IPS DF 6.9 (cell line): ENCODE data around the gene TTLL9.
"Not testable (repeated sequence)": the region's sequence is repeated elsewhere in the genome, so short reads cannot be mapped to it uniquely, and the experiment has no call there.

Experiments used
- DNase-seq: peaks from one replicate; pipeline ENCODE4 v3.0.0-alpha.2; 2013; ENCODE audit warnings: low read depth, low spot score
- H3K27ac ChIP-seq: one replicate; pipeline ENCODE4 v1.5.1; 2013; ENCODE audit warnings: low read length, control low read depth
- H3K27me3 ChIP-seq: 2 replicates; pipeline ENCODE4 v1.6.1; 2013; ENCODE audit warnings: mild to moderate bottlenecking, low read length; ENCODE audit not compliant: control insufficient read depth, insufficient read depth
- H3K36me3 ChIP-seq: 2 replicates; pipeline ENCODE4 v1.6.1; 2013; ENCODE audit warnings: low read length; ENCODE audit not compliant: control insufficient read depth, insufficient read depth
- H3K4me1 ChIP-seq: 2 replicates; pipeline ENCODE4 v1.6.1; 2013; ENCODE audit warnings: low read length; ENCODE audit not compliant: control insufficient read depth, insufficient read depth
- H3K4me3 ChIP-seq: 2 replicates; pipeline ENCODE4 v1.5.1; 2013; ENCODE audit warnings: mild to moderate bottlenecking, low read length
- H3K9me3 ChIP-seq: 2 replicates; pipeline ENCODE4 v1.6.1; 2013; ENCODE audit warnings: low read length, inconsistent platforms; ENCODE audit not compliant: control insufficient read depth, insufficient read depth
- WGBS: extraction: QIAGEN DNeasy Blood & Tissue Kit; methylation state at CpG from one replicate; pipeline ENCODE4 v1.1.7; 2013; ENCODE audit warnings: mixed read lengths, missing lambda C conversion rate; ENCODE audit not compliant: insufficient read length, insufficient coverage; 5-methylcytosine and 5-hydroxymethylcytosine counted together

Gene TTLL9

GRCh38 chr20:31929631-31930030 lies 59.2 kb downstream of the TTLL9 start:
- H3K27ac ChIP-seq, DNase-seq, H3K4me3 ChIP-seq, H3K4me1 ChIP-seq, H3K36me3 ChIP-seq, H3K27me3 ChIP-seq, H3K9me3 ChIP-seq: not testable (repeated sequence)
- WGBS: no CpG with 5 or more reads among the region's 4 CpGs

DNA sequence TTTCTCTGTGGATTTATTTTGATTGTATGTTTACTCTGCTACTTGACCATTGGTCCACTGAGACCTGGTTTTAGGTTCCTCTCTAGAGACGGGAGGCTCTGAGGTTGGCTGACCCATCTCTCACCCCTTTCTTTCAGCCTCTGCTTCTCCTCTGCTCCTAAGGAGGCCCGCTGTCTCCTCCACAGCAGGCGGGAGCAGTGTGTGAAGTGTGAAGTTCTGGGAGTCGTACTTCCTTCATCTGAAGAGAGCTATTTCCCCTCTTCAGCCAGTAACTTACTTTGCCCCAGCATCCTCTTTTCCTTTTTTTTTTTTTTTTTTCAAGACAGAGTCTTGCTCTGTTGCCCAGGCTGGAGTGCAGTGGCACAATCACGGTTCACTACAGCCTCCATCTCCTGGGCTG lies 60.3 kb downstream of the TTLL9 start:
- no peak overlapping the region for H3K4me3 ChIP-seq
- H3K9me3 ChIP-seq: no peaks in the 10 kb centered on the region
- DNase-seq: no peak
- no peaks in the 10 kb centered on the region; the same call in 1 of the 2 replicates for H3K27me3 ChIP-seq
- H3K4me1 ChIP-seq: no peaks in the 10 kb centered on the region; the same call in 1 of the 2 replicates
- no peak overlapping the region for H3K27ac ChIP-seq
- H3K36me3 ChIP-seq: no peaks in the 10 kb centered on the region
- no CpG with 5 or more reads among the region's 5 CpGs for WGBS

DNA sequence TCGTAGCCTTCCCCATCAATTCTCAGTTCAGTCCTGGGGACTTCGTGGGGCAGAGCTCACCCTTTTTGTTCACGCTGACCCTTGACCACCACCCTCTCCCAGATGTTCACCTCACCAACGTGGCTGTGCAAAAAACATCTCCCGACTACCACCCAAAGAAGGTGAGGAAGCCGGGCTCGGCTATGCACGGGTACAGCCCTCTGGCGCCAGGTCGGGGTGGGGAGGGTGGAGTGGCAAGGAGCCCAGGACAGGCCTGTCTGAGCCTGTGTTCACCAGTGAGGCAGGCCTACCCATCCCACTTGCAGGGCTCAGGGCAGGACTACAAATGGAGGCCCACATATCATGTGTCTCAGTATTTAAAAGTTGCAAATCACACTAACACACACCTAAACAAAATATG lies 63.3 kb downstream of the TTLL9 start:
- Histone ChIP-seq H3K9me3 (no peaks in the 10 kb centered on the region), H3K4me1 (no peaks in the 10 kb centered on the region; the same call in 1 of the 2 replicates), H3K36me3 (no peaks in the 10 kb centered on the region), H3K4me3 (no peak overlapping the region), H3K27me3 (no peaks in the 10 kb centered on the region; the same call in 1 of the 2 replicates), H3K27ac (no peak overlapping the region)
- WGBS: no CpG with 5 or more reads among the region's 10 CpGs
- DNase-seq: no peak

DNA sequence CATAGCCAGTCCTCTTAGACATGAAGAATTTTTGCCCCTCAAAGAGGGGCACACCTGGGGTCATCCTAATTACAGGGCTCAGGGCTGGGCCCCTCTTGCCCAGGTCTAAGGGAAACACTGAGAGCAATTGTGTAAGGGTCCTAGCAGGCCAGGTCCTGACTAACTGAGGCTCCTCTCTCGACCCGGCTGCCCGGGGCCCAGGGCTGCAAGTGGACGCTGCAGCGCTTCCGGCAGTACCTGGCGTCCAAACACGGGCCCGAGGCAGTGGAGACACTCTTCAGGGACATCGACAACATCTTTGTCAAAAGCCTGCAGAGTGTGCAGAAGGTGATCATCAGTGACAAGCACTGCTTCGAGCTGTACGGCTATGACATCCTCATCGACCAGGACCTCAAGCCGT lies 64.1 kb downstream of the TTLL9 start:
- no peak overlapping the region for H3K4me3 ChIP-seq
- DNase-seq: no peak
- H3K27ac ChIP-seq: no peak overlapping the region
- H3K27me3 ChIP-seq: no peaks in the 10 kb centered on the region; the same call in 1 of the 2 replicates
- no peaks in the 10 kb centered on the region for H3K9me3 ChIP-seq
- no CpG with 5 or more reads among the region's 14 CpGs for WGBS
- no peaks in the 10 kb centered on the region; the same call in 1 of the 2 replicates for H3K4me1 ChIP-seq
- no peaks in the 10 kb centered on the region for H3K36me3 ChIP-seq

GRCh38 chr20:31934968-31935764 lies 64.7 kb downstream of the TTLL9 start:
- Histone ChIP-seq H3K27me3 (no peaks in the 10 kb centered on the region; the same call in 1 of the 2 replicates), H3K27ac (no peak overlapping the region), H3K36me3 (no peaks in the 10 kb centered on the region), H3K9me3 (no peaks in the 10 kb centered on the region), H3K4me1 (no peaks in the 10 kb centered on the region; the same call in 1 of the 2 replicates), H3K4me3 (no peak overlapping the region)
- no CpG with 5 or more reads among the region's 8 CpGs for WGBS
- no peak for DNase-seq

- no peaks in the 10 kb centered on the region for H3K9me3 ChIP-seq
- no peaks in the 10 kb centered on the region; the same call in 1 of the 2 replicates for H3K27me3 ChIP-seq
- no CpG with 5 or more reads among the region's 4 CpGs for WGBS
- no peak overlapping the region for H3K27ac ChIP-seq
- H3K4me3 ChIP-seq: no peak overlapping the region
- no peaks in the 10 kb centered on the region for H3K36me3 ChIP-seq
- H3K4me1 ChIP-seq: no peaks in the 10 kb centered on the region; the same call in 1 of the 2 replicates
- no peak for DNase-seq
Measured at GRCh38 chr20:31936420-31936819, 66.0 kb downstream of the TTLL9 start.

DNA sequence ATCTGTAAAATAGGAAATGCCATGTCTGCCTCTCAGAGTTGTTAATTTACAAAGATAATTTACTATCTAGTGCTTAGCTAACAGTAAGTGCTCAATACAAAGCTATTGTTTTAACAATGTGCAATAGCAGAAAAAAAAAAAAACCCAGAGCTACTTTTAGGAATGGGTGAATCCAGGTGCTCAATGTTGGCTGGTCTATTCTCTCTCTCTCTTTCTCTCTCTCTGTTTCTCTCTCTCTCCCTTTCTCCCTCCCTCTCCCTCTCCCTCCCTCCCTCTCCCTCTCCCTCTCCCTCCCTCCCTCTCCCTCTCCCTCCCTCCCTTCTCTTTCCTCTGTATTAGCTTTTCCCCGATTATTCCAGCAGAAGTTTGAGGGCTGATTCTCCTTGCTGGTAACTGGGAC lies 67.4 kb downstream of the TTLL9 start:
- no peak overlapping the region for H3K4me3 ChIP-seq
- no peaks in the 10 kb centered on the region; the same call in 1 of the 2 replicates for H3K4me1 ChIP-seq
- DNase-seq: no peak
- no peaks in the 10 kb centered on the region for H3K36me3 ChIP-seq
- H3K27me3 ChIP-seq: no peaks in the 10 kb centered on the region; the same call in 1 of the 2 replicates
- H3K27ac ChIP-seq: no peak overlapping the region
- no peaks in the 10 kb centered on the region for H3K9me3 ChIP-seq
- no CpG with 5 or more reads among the region's 1 CpG for WGBS

GRCh38 chr20:31939661-31940060 lies 69.2 kb downstream of the TTLL9 start:
- Histone ChIP-seq H3K4me3 (no peak overlapping the region), H3K27ac (no peak overlapping the region), H3K27me3 (no peaks in the 10 kb centered on the region; the same call in 1 of the 2 replicates), H3K36me3 (no peaks in the 10 kb centered on the region), H3K9me3 (no peaks in the 10 kb centered on the region), H3K4me1 (no peaks in the 10 kb centered on the region; the same call in 1 of the 2 replicates)
- WGBS: no CpG with 5 or more reads among the region's 2 CpGs
- DNase-seq: no peak

DNA sequence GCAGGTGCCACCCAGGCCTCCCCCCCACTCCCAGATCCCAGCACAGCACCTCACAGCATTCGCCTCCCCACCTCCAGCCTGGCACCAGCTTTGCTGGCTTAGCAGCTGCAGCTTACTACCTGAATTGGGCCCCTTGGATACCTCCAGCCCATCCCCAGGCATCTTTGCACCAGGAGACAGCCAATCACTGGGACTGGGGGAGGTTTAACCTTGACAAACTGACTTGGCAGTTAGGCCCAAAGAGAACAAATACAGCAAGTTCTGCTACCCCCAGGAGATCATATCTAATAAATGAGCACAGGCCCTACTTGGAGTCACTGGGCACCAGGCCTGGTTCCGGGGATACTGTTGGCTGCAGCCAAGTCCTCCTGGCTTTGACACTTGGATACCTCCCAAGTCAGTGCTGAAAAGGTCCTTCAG lies 72.6 kb downstream of the TTLL9 start:
- no peak overlapping the region for H3K4me3 ChIP-seq
- DNase-seq: no peak
- WGBS: no CpG with 5 or more reads among the region's 2 CpGs
- no peaks in the 10 kb centered on the region for H3K4me1 ChIP-seq
- H3K36me3 ChIP-seq: peaks cover 13% of the 10 kb centered on the region
- H3K27me3 ChIP-seq: no peaks in the 10 kb centered on the region
- peaks cover 1% of the 10 kb centered on the region; the same call in 1 of the 2 replicates for H3K9me3 ChIP-seq
- no peak overlapping the region for H3K27ac ChIP-seq

- H3K4me1 ChIP-seq: no peaks in the 10 kb centered on the region
- H3K36me3 ChIP-seq: peaks cover 15% of the 10 kb centered on the region
- no peak overlapping the region for H3K4me3 ChIP-seq
- H3K27me3 ChIP-seq: no peaks in the 10 kb centered on the region
- H3K9me3 ChIP-seq: peaks cover 3% of the 10 kb centered on the region; the same call in 1 of the 2 replicates
- no CpG with 5 or more reads among the region's 4 CpGs for WGBS
- no peak for DNase-seq
- no peak overlapping the region for H3K27ac ChIP-seq
Measured at GRCh38 chr20:31945319-31945718, 74.9 kb downstream of the TTLL9 start.
